Renal pelvis (tissue), 4 donors: ENCODE results near the gene OLIG3. TPM values are rescaled to one million over a fixed set of nuclear protein-coding genes. Genes with fewer than 3 reads are reported as not detected.

ENCODE experiments used
- DNase-seq: peaks from one replicate; pipeline ENCODE4 v3.0.0-alpha.2; 2013
- polyA plus RNA-seq, 3 donors: library from polyadenylated mRNA; unstranded; fragments of 120-200 nt; gene quantifications; one replicate each; pipeline ENCODE4 v1.2.1, GENCODE V29; 2013; ENCODE audit not compliant: insufficient read length in 3 of 3

The OLIG3 gene
- polyA plus RNA-seq, 3 donors = not detected

DNA sequence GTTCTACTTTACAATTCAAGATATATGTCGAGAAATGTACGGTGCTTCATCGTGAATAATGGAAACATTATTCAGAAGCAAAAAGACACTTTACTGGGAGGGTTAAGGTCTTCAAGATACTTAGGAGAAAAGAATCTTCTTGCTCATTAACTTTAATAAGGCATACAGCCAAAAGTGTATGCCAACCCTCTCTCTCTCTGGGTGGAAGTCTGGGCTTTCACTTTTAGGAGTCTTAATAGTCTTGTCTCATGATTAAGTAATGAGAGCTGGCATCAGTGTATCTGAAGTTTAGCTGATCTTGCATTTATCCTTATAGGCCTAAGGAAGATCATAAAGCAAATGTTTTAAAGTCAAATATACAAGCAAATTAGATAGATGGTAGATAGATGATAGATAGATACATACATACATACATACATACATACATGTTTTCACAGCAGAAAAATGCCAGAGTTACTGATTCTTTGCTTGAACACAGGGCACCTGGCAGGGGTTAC, 21.5 kb downstream of the OLIG3 start:
- no peak for DNase-seq

DNA sequence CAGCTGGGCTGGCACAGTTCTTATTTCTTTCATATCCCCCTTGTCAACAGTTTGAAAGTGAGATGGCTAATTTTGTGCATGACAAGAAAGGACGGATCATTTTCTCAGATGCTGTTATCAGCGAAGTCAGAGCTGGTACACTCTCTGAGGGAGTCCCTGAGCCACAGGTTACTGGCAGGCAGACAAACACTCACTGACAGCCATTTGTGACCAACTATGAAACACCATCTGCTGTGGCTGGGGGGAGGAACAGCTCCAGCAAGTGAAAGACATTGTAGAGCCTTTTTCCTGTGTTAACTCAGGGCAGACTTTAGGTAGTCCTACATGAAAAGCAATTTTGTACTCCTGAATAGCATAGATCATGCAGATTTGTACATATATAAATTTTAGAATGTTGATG, 22.2 kb downstream of the OLIG3 start:
- no peak for DNase-seq

DNA sequence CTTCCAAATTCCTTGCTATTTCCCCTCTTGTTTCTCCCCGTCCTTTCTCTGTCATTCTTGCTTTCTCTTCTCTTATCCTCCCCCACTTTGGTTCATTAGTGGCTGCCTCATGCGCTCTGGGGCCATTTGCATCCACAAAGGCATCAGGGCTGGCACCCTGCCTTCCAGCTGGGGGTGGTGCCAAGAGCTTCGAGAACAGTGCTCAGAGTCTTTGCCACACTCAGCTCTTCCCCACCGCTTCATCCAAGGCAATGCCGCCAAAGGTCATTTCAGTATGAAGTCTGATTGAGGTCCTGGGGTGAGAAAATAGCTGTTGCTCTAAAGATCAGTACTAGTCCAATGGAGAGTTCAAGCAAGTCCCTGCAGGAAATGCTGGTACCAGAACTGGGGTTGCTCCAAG, 22.7 kb downstream of the OLIG3 start:
- no peak for DNase-seq

GRCh38 chr6:137467211-137467610, 27.0 kb downstream of the OLIG3 start:
- no peak for DNase-seq

GRCh38 chr6:137465378-137466009, 28.7 kb downstream of the OLIG3 start:
- DNase-seq = no peak

GRCh38 chr6:137452333-137452894, 41.8 kb downstream of the OLIG3 start:
- DNase-seq = no peak

DNA sequence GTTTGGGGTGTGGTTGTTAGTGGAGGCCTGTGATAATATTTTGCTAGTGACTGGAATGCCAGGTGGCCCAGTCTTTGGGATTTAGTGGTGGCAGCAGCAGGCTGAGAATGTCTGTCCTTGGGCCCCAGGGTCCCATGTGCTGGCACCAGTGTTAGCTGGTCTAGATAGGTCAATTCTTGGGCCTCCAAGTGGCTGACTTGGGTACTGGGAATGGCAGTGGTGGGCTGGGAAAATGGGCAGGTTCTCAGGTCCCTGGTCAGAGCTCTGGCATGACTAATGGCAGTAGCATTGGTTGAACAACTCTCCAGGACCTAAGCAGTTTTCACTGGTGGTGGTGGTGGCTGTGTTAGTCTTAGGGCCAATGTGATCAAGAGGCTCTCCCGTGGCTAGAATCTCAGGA, 50.3 kb downstream of the OLIG3 start:
- DNase-seq = no peak
